Endodermal cell (in vitro differentiated cells): ENCODE measurements around the gene GPATCH8. TPM values are rescaled to one million over a fixed set of nuclear protein-coding genes. Genes with fewer than 3 reads are reported as not detected.

ENCODE experiments used
- DNase-seq: peaks from one replicate; pipeline ENCODE4 v3.0.0-alpha.2; 2017
- H3K27ac ChIP-seq: 2 replicates; pipeline ENCODE4 v1.5.1; 2013; ENCODE audit warnings: mild to moderate bottlenecking, low read depth, low read length, moderate library complexity
- H3K27me3 ChIP-seq: 2 replicates; pipeline ENCODE4 v1.6.1; 2013; ENCODE audit warnings: mild to moderate bottlenecking, low read length, moderate library complexity; ENCODE audit not compliant: insufficient read depth, control insufficient read depth, poor library complexity, severe bottlenecking
- H3K36me3 ChIP-seq: 2 replicates; pipeline ENCODE4 v1.7.0; 2013; ENCODE audit warnings: mild to moderate bottlenecking, low read length, moderate library complexity; ENCODE audit not compliant: control insufficient read depth, insufficient read depth
- H3K4me1 ChIP-seq: one replicate; pipeline ENCODE4 v1.7.0; 2013; ENCODE audit warnings: low read length; ENCODE audit not compliant: control insufficient read depth, insufficient read depth
- H3K4me3 ChIP-seq: 2 replicates; pipeline ENCODE4 v1.5.1; 2013; ENCODE audit warnings: mild to moderate bottlenecking, low read length, moderate library complexity
- H3K9ac ChIP-seq: 2 replicates; pipeline ENCODE4 v1.6.1; 2013; ENCODE audit warnings: mild to moderate bottlenecking, low read length, moderate library complexity; ENCODE audit not compliant: poor library complexity, severe bottlenecking; ENCODE audit errors: extremely low read depth
- H3K9me3 ChIP-seq: 2 replicates; pipeline ENCODE4 v1.6.1; 2013; ENCODE audit warnings: mild to moderate bottlenecking, low read length, moderate library complexity; ENCODE audit not compliant: control insufficient read depth
- H3K27ac Mint-ChIP-seq: 2 replicates; pipeline ENCODE4 v1.8.0; 2020; ENCODE audit warnings: mixed read lengths
- H3K27me3 Mint-ChIP-seq: 2 replicates; pipeline ENCODE4 v1.8.0; 2021; ENCODE audit warnings: mild to moderate bottlenecking, mixed read lengths; ENCODE audit not compliant: insufficient read depth
- H3K36me3 Mint-ChIP-seq: 2 replicates; pipeline ENCODE4 v1.8.0; 2020; ENCODE audit warnings: low read depth, mixed read lengths
- H3K4me1 Mint-ChIP-seq: 2 replicates; pipeline ENCODE4 v1.8.0; 2020; ENCODE audit warnings: mixed read lengths
- H3K4me3 Mint-ChIP-seq: 2 replicates; pipeline ENCODE4 v1.8.0; 2020; ENCODE audit warnings: mild to moderate bottlenecking, moderate library complexity, mixed read lengths
- H3K9me3 Mint-ChIP-seq: 2 replicates; pipeline ENCODE4 v1.8.0; 2020; ENCODE audit warnings: mild to moderate bottlenecking, mixed read lengths
- CTCF ChIP-seq: fragments of 200-600 bp; sonication (generic); conservative IDR thresholded peaks from 2 replicates; pipeline ENCODE4 v1.5.0; 2021; ENCODE audit warnings: antibody characterized with exemption, mild to moderate bottlenecking
- WGBS, 2 experiments: methylation state at CpG; one replicate each; pipeline versions ENCODE4 v1.1.5 to v1.1.7; 2013; ENCODE audit warnings: missing lambda C conversion rate in 2 of 2, mixed read lengths in 1 of 2; ENCODE audit not compliant: insufficient coverage in 1 of 2, insufficient read length in 1 of 2; 5-methylcytosine and 5-hydroxymethylcytosine counted together
- total RNA-seq, 2 donors: library from RNA; stranded (reverse); fragmentation: NEBNext Ultra II Directional in 1 of 2; extraction: Animal tissue kit (Norgen Biotek cat#: 25700) in 1 of 2; gene quantifications; 2 replicates in 1 of 2; 3 replicates in 1 of 2; pipeline ENCODE4 v1.2.1, GENCODE V29; 2021

GPATCH8 gene
- total RNA-seq, 2 donors from 2014 or later, result 49.9 to 55.2 TPM

- no peaks in the 10 kb centered on the region for H3K9me3 Mint-ChIP-seq
- Histone ChIP-seq H3K4me3 (no peak overlapping the region), H3K36me3 (peaks cover 25% of the 10 kb centered on the region), H3K9ac (no peak overlapping the region), H3K4me1 (no peaks in the 10 kb centered on the region), H3K27me3 (no peaks in the 10 kb centered on the region), H3K9me3 (no peaks in the 10 kb centered on the region), H3K27ac (no peak overlapping the region)
- peaks cover 27% of the 10 kb centered on the region for H3K36me3 Mint-ChIP-seq
- H3K27me3 Mint-ChIP-seq, result no peaks in the 10 kb centered on the region
- 98 to 100% methylated on average over 3 to 4 of the region's 5 CpGs for WGBS, 2 experiments
- H3K4me1 Mint-ChIP-seq, result peaks cover 3% of the 10 kb centered on the region
- no peak overlapping the region for H3K4me3 Mint-ChIP-seq
- no peak for DNase-seq
- H3K27ac Mint-ChIP-seq, result no peak overlapping the region
- TF ChIP-seq CTCF, result no peak
These were observed 9.9 kb downstream of the GPATCH8 start for GRCh38 chr17:44493339-44493738.

GRCh38 chr17:44492706-44493272 is 10.4 kb downstream of the GPATCH8 start:
- no peak overlapping the region for H3K27ac Mint-ChIP-seq
- H3K4me1 Mint-ChIP-seq, result peaks cover 3% of the 10 kb centered on the region
- Histone ChIP-seq H3K9me3 (no peaks in the 10 kb centered on the region), H3K36me3 (peaks cover 25% of the 10 kb centered on the region), H3K4me3 (no peak overlapping the region), H3K9ac (no peak overlapping the region), H3K27ac (no peak overlapping the region), H3K27me3 (no peaks in the 10 kb centered on the region), H3K4me1 (no peaks in the 10 kb centered on the region)
- no peak for DNase-seq
- H3K4me3 Mint-ChIP-seq, result no peak overlapping the region
- H3K36me3 Mint-ChIP-seq, result peaks cover 27% of the 10 kb centered on the region
- no peaks in the 10 kb centered on the region for H3K27me3 Mint-ChIP-seq
- 97 to 100% methylated on average over 1 to 2 of the region's 2 CpGs for WGBS, 2 experiments
- no peaks in the 10 kb centered on the region for H3K9me3 Mint-ChIP-seq
- TF ChIP-seq CTCF, result no peak

GRCh38 chr17:44489581-44489980 is 13.6 kb downstream of the GPATCH8 start:
- Histone ChIP-seq H3K9ac (no peak overlapping the region), H3K4me3 (no peak overlapping the region), H3K4me1 (no peaks in the 10 kb centered on the region), H3K36me3 (peaks cover 26% of the 10 kb centered on the region), H3K27ac (no peak overlapping the region), H3K9me3 (no peaks in the 10 kb centered on the region), H3K27me3 (no peaks in the 10 kb centered on the region)
- Mint-ChIP-seq H3K9me3 (no peaks in the 10 kb centered on the region), H3K27ac (no peak overlapping the region), H3K36me3 (peaks cover 32% of the 10 kb centered on the region), H3K27me3 (no peaks in the 10 kb centered on the region), H3K4me1 (peaks cover 3% of the 10 kb centered on the region), H3K4me3 (no peak overlapping the region)
- DNase-seq, result no peak
- TF ChIP-seq CTCF, result no peak
- WGBS, 2 experiments, result 97 to 100% methylated on average over 3 to 6 of the region's 6 CpGs
